K562 (cell line): ENCODE results near the gene CIAO3. TPM values are rescaled to one million over a fixed set of nuclear protein-coding genes. Genes with fewer than 3 reads are reported as not detected.

ENCODE experiments used
- CBX3 ChIP-seq, 2 experiments: IDR thresholded peaks; 1 replicate in 1 of 2; 2 replicates in 1 of 2; pipeline ENCODE4 v1.6.1; 2012; ENCODE audit warnings: inconsistent platforms in 2 of 2, low read length in 2 of 2, borderline replicate concordance in 1 of 2, control low read depth in 1 of 2
- FOSL1 ChIP-seq: fragments of 200-800 bp; sonication (Bioruptor generic); conservative IDR thresholded peaks from 2 replicates; pipeline ENCODE4 v1.6.1; 2016; ENCODE audit warnings: missing genetic modification characterization, missing compliant biosample characterization
- KDM4B ChIP-seq, 2 experiments: fragments of 450-650 bp in 1 of 2; sonication (generic) in 1 of 2; IDR thresholded peaks; 2 replicates each; pipeline ENCODE4 v1.6.1; 2016 to 2017; ENCODE audit warnings: borderline replicate concordance in 2 of 2, antibody characterized with exemption in 1 of 2, low read depth in 1 of 2, mild to moderate bottlenecking in 1 of 2
- NFE2L1 ChIP-seq: fragments of 450-650 bp; IDR thresholded peaks from 2 replicates; pipeline ENCODE4 v1.6.1; 2016; ENCODE audit warnings: missing genetic modification characterization, low read depth, mild to moderate bottlenecking, missing compliant biosample characterization, moderate library complexity, borderline replicate concordance
- NR0B1 ChIP-seq: fragments of 450-650 bp; IDR thresholded peaks from one replicate; pipeline ENCODE4 v1.6.1; 2018; ENCODE audit warnings: mild to moderate bottlenecking, moderate library complexity; ENCODE audit not compliant: partially characterized antibody
- WHSC1 ChIP-seq: IDR thresholded peaks from one replicate; pipeline ENCODE4 v1.6.1; 2012; ENCODE audit warnings: low read length, control low read depth, inconsistent platforms
- ZBTB49 ChIP-seq: sonication (generic); formaldehyde crosslinking; IDR thresholded peaks from 2 replicates; pipeline ENCODE4 v1.8.0; 2022; ENCODE audit warnings: missing genetic modification reagents, mild to moderate bottlenecking, borderline replicate concordance
- ZNF280B ChIP-seq: fragments of 250-450 bp; sonication (Bioruptor Pico); IDR thresholded peaks from 2 replicates; pipeline ENCODE4 v1.5.1; 2021; ENCODE audit warnings: mild to moderate bottlenecking
- ZNF699 ChIP-seq: fragments of 250-450 bp; sonication (Bioruptor Pico); IDR thresholded peaks from 2 replicates; pipeline ENCODE4 v1.8.0; 2021; ENCODE audit warnings: mild to moderate bottlenecking, moderate library complexity; ENCODE audit not compliant: insufficient replicate concordance
- ZNF76 ChIP-seq: fragments of 250-450 bp; sonication (Bioruptor Pico); IDR thresholded peaks from 2 replicates; pipeline ENCODE4 v1.4.0; 2020; ENCODE audit warnings: mild to moderate bottlenecking, moderate library complexity, borderline replicate concordance
- ZNF830 ChIP-seq: fragments of 250-450 bp; sonication (Bioruptor Pico); IDR thresholded peaks from 2 replicates; pipeline ENCODE4 v1.5.0; 2021; ENCODE audit warnings: mild to moderate bottlenecking
- polyA plus RNA-seq, 8 experiments: library from polyadenylated mRNA; depleted of rRNA in 4 of 8; stranded (reverse) in 5 of 8; unstranded in 3 of 8; fragments of >200 nt; fragmentation: Nextera tagmentation in 2 of 8; fragmentation: Illumina TruSeq in 1 of 8; extraction: Ambion mirVana in 2 of 8; extraction: Trizol in 1 of 8; gene quantifications; 2 replicates each; pipeline versions ENCODE4 v1.2.1 to v1.2.3, GENCODE V29; 2011 to 2014; ENCODE audit warnings: inconsistent platforms in 1 of 8, missing spikeins in 1 of 8
- total RNA-seq, 7 experiments: library from RNA; depleted of rRNA in 6 of 7; stranded (reverse); fragments of >200 nt in 6 of 7; fragmentation: Illumina TruSeq in 2 of 7; extraction: Trizol in 2 of 7; gene quantifications; 2 replicates each; pipeline versions ENCODE4 v1.2.1 to v1.2.3, GENCODE V29; 2011 to 2021; ENCODE audit warnings: low replicate concordance in 1 of 7
- TF ChIP-seq, protein P1 (sequence below), 2 experiments: fragments of 450-650 bp in 1 of 2; sonication (generic) in 1 of 2; formaldehyde crosslinking in 1 of 2; IDR thresholded peaks in 1 of 2; conservative IDR thresholded peaks in 1 of 2; 2 replicates each; pipeline versions ENCODE4 v1.6.1 to v1.8.1; 2016 to 2023; ENCODE audit warnings: mild to moderate bottlenecking in 2 of 2, moderate library complexity in 2 of 2, inconsistent platforms in 1 of 2, missing genetic modification reagents in 1 of 2
- TF ChIP-seq, protein P2 (sequence below): fragments of 250-450 bp; sonication (Bioruptor Pico); IDR thresholded peaks from 2 replicates; pipeline ENCODE4 v1.4.0; 2020

CIAO3 gene
- total and polyA plus RNA-seq, 9 of the 15 experiments (the other 6 are each of a cell fraction or from before 2014, with no cell fraction given): 2.2 to 35.6 (median 18.7) TPM

GRCh38 chr16:715477-716199 lies 25.2 kb downstream of the CIAO3 start (continued):
- TF ChIP-seq, protein P1, sequence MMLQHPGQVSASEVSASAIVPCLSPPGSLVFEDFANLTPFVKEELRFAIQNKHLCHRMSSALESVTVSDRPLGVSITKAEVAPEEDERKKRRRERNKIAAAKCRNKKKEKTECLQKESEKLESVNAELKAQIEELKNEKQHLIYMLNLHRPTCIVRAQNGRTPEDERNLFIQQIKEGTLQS (IDR thresholded peaks at IDR 0.05): no peak
- TF ChIP-seq, protein P1 (CRISPR knock-in tag; conservative IDR thresholded peaks at IDR 0.05): no peak
- TF ChIP-seq ZNF280B (CRISPR knock-in tag): no peak
- TF ChIP-seq ZBTB49 (CRISPR knock-in tag): no peak
- no peak for TF ChIP-seq FOSL1 (tag)
- no peak for TF ChIP-seq NR0B1
- no peak for TF ChIP-seq CBX3 (IDR thresholded peaks at IDR 0.05; ENCODE audit: borderline replicate concordance in 1 of 2, low read length in 2 of 2)
- TF ChIP-seq WHSC1: no peak
- no peak; a peak in 1 of 4 replicates for TF ChIP-seq KDM4B (IDR thresholded peaks at IDR 0.05; ENCODE audit: borderline replicate concordance in 2 of 2, low read depth in 1 of 2)
- TF ChIP-seq NFE2L1 (tag): no peak
- TF ChIP-seq, protein P2, sequence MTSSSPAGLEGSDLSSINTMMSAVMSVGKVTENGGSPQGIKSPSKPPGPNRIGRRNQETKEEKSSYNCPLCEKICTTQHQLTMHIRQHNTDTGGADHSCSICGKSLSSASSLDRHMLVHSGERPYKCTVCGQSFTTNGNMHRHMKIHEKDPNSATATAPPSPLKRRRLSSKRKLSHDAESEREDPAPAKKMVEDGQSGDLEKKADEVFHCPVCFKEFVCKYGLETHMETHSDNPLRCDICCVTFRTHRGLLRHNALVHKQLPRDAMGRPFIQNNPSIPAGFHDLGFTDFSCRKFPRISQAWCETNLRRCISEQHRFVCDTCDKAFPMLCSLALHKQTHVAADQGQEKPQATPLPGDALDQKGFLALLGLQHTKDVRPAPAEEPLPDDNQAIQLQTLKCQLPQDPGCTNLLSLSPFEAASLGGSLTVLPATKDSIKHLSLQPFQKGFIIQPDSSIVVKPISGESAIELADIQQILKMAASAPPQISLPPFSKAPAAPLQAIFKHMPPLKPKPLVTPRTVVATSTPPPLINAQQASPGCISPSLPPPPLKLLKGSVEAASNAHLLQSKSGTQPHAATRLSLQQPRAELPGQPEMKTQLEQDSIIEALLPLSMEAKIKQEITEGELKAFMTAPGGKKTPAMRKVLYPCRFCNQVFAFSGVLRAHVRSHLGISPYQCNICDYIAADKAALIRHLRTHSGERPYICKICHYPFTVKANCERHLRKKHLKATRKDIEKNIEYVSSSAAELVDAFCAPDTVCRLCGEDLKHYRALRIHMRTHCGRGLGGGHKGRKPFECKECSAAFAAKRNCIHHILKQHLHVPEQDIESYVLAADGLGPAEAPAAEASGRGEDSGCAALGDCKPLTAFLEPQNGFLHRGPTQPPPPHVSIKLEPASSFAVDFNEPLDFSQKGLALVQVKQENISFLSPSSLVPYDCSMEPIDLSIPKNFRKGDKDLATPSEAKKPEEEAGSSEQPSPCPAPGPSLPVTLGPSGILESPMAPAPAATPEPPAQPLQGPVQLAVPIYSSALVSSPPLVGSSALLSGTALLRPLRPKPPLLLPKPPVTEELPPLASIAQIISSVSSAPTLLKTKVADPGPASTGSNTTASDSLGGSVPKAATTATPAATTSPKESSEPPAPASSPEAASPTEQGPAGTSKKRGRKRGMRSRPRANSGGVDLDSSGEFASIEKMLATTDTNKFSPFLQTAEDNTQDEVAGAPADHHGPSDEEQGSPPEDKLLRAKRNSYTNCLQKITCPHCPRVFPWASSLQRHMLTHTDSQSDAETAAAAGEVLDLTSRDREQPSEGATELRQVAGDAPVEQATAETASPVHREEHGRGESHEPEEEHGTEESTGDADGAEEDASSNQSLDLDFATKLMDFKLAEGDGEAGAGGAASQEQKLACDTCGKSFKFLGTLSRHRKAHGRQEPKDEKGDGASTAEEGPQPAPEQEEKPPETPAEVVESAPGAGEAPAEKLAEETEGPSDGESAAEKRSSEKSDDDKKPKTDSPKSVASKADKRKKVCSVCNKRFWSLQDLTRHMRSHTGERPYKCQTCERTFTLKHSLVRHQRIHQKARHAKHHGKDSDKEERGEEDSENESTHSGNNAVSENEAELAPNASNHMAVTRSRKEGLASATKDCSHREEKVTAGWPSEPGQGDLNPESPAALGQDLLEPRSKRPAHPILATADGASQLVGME (CRISPR knock-in tag): no peak
- TF ChIP-seq ZNF699 (CRISPR knock-in tag): no peak
- no peak for TF ChIP-seq ZNF76 (CRISPR knock-in tag)
- TF ChIP-seq ZNF830 (CRISPR knock-in tag): no peak
